Mucosa of rectum (tissue), 2 donors: Measurements from ENCODE around the gene NTF4.
"Not testable (repeated sequence)": the region's sequence is repeated elsewhere in the genome, so short reads cannot be mapped to it uniquely, and the experiment has no call there.

Experiments
- H3K27ac ChIP-seq, 2 donors: one replicate each; pipeline ENCODE4 v1.7.0; 2013; ENCODE audit warnings: inconsistent platforms in 2 of 2, low read depth in 2 of 2, low read length in 2 of 2
- H3K27me3 ChIP-seq, 2 donors: one replicate each; pipeline ENCODE4 v1.7.0; 2013; ENCODE audit warnings: low read length in 2 of 2; ENCODE audit not compliant: control insufficient read depth in 2 of 2, insufficient read depth in 2 of 2
- H3K36me3 ChIP-seq, 2 donors: one replicate each; pipeline ENCODE4 v1.7.0; 2013; ENCODE audit warnings: low read length in 2 of 2; ENCODE audit not compliant: control insufficient read depth in 2 of 2, insufficient read depth in 2 of 2
- H3K4me1 ChIP-seq, 2 donors: one replicate each; pipeline ENCODE4 v1.7.0; 2013; ENCODE audit warnings: low read length in 2 of 2, mild to moderate bottlenecking in 1 of 2; ENCODE audit not compliant: control insufficient read depth in 2 of 2, insufficient read depth in 2 of 2
- H3K4me3 ChIP-seq, 2 donors: one replicate each; pipeline ENCODE4 v1.7.0; 2013; ENCODE audit warnings: low read length in 2 of 2
- H3K9ac ChIP-seq, 2 donors: one replicate each; pipeline ENCODE4 v1.7.0; 2013; ENCODE audit warnings: low read length in 2 of 2, low read depth in 1 of 2, mild to moderate bottlenecking in 1 of 2
- H3K9me3 ChIP-seq, 2 donors: one replicate each; pipeline ENCODE4 v1.7.0; 2013; ENCODE audit warnings: low read length in 2 of 2; ENCODE audit not compliant: control insufficient read depth in 2 of 2
- donor health status: healthy.
- donor health status: Normal muscosa, but diverticular disease.

NTF4 gene

DNA sequence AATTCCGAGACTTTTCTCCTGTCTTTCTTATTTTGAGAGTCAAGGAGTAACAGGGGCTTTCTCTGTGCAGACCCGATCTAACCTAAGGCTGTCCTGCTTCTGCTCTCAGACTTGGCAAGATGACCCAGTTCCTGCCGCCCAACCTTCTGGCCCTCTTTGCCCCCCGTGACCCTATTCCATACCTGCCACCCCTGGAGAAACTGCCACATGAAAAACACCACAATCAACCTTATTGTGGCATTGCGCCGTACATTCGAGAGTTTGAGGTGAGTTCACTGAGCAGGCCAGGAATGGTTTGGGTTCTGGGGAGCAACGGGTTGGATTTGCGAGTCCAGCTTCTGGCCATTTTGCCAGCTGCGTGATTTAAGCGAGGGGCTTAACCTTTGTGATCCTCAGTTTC, 21.7 kb upstream of the NTF4 start:
- H3K9ac ChIP-seq, result peak overlapping the region; percentile 86 to 93
- H3K9me3 ChIP-seq, result no peaks in the 10 kb centered on the region
- H3K27ac ChIP-seq, result no peak overlapping the region
- peak overlapping the region; percentile 90 to 95 for H3K4me3 ChIP-seq
- H3K4me1 ChIP-seq, result peaks cover 6 to 13% of the 10 kb centered on the region in 2 donors
- H3K36me3 ChIP-seq, result peaks cover 20 to 30% of the 10 kb centered on the region in 2 donors
- no peaks in the 10 kb centered on the region for H3K27me3 ChIP-seq

GRCh38 chr19:49085868-49086232, 21.2 kb upstream of the NTF4 start:
- peak overlapping the region; percentile 74 to 89 for H3K27ac ChIP-seq
- H3K4me3 ChIP-seq, result peak overlapping the region; percentile 90 to 95
- H3K27me3 ChIP-seq, result no peaks in the 10 kb centered on the region
- no peaks in the 10 kb centered on the region for H3K9me3 ChIP-seq
- H3K4me1 ChIP-seq, result peaks cover 6 to 13% of the 10 kb centered on the region in 2 donors
- H3K36me3 ChIP-seq, result peaks cover 18 to 28% of the 10 kb centered on the region in 2 donors
- peak overlapping the region; percentile 86 to 93 for H3K9ac ChIP-seq

DNA sequence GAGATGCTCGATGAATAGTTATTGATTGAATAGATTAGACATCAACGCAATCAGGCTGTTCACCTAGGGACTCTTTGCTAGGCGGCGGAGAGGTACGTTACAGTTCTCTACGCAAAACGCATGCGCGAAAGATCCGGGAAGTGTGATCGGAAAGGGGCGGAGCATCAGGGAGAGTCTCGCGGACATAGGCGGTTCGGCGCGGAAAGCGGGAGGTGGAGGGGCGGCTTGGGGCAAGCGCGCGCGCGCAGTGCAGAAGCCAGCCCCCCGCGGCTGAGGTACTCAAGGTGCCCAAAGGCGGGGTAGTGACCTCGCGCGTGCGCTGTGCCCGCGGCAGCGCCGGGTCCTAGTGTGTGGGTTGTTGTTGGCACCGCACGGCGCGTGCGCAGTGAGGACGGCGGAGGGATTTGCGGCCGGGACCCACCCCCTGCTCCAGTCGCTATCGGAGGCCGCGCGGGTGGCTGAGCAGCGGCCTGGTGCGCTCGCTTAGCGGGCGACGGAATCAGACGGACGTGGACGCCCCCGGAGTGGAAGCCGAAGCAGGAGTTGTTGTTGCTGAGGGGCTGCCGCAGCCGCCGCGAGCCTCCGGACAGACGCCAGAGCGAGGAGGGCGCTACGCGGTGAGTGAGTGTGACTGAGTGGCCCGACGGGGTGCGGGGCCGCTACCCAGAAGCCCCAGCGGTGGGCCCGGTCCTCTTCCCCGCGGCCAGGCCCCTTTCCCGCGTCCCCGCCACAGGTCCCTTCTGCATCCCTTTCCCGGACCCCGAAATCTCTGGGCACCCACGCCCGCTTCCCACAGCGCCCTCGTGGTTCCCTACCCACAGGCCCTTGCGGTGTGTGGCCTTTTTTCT, 20.6 kb upstream of the NTF4 start, which contains the start of gene SNRNP70:
SNRNP70 (plus strand) TSS at position 432 of the 848 bp plus-strand sequence. CDS start 964 bp downstream, outside the sequence.
- H3K27me3 ChIP-seq, result no peaks in the 10 kb centered on the region
- peak within 1 kb of the TSS; percentile 86 to 93 for H3K9ac ChIP-seq
- peaks cover 12 to 22% of the 10 kb centered on the region in 2 donors for H3K36me3 ChIP-seq
- peaks cover 6 to 13% of the 10 kb centered on the region in 2 donors for H3K4me1 ChIP-seq
- peak within 1 kb of the TSS; percentile 74 to 89 for H3K27ac ChIP-seq
- peak within 1 kb of the TSS; percentile 90 to 95 for H3K4me3 ChIP-seq
- H3K9me3 ChIP-seq, result no peaks in the 10 kb centered on the region

- peak overlapping the region; percentile 44 to 86 for H3K9ac ChIP-seq
These were observed 19.8 kb upstream of the NTF4 start for GRCh38 chr19:49084206-49085019.

GRCh38 chr19:49081273-49081672, 16.7 kb upstream of the NTF4 start:
- H3K4me1 ChIP-seq, result peaks cover 1 to 4% of the 10 kb centered on the region in 2 donors
- no peak overlapping the region for H3K9ac ChIP-seq
- H3K4me3 ChIP-seq, result no peak overlapping the region
- no peaks in the 10 kb centered on the region for H3K9me3 ChIP-seq
- H3K36me3 ChIP-seq, result peaks cover 0 to under 1% of the 10 kb centered on the region in 2 donors
- H3K27ac ChIP-seq, result no peak overlapping the region
- no peaks in the 10 kb centered on the region for H3K27me3 ChIP-seq

More at GRCh38 chr19:49084206-49085019, 19.8 kb upstream of the NTF4 start:
- H3K27ac ChIP-seq, result peak overlapping the region; percentile 74 to 89
- H3K4me3 ChIP-seq, result peak overlapping the region; percentile 90 to 95
- no peaks in the 10 kb centered on the region for H3K27me3 ChIP-seq
- H3K9me3 ChIP-seq, result no peaks in the 10 kb centered on the region
- H3K4me1 ChIP-seq, result peaks cover 6 to 13% of the 10 kb centered on the region in 2 donors
- H3K36me3 ChIP-seq, result peaks cover 9 to 16% of the 10 kb centered on the region in 2 donors

DNA sequence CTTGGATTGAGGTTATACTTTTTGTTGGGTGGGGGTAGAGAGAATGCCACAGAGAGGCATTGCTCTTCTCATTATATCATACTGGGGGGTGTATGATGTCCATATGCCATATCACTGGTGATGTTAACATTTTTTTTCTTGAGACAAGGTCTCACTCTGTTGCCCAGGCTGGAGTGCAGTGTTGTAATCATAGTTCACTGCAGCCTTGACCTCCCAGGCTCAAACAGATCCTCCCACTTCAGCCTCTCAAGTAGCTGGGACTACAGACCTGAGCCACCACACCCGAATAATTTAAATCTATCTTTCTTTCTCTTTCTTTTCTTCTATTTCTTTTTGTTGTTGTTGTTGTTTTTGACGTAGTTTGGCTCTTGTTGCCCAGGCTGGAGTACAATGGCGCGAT, 15.8 kb upstream of the NTF4 start:
- H3K4me1 ChIP-seq, result no peaks in the 10 kb centered on the region
- no peak overlapping the region for H3K4me3 ChIP-seq
- no peaks in the 10 kb centered on the region for H3K36me3 ChIP-seq
- H3K9me3 ChIP-seq, result no peaks in the 10 kb centered on the region
- no peaks in the 10 kb centered on the region for H3K27me3 ChIP-seq
- H3K27ac ChIP-seq, result no peak overlapping the region
- H3K9ac ChIP-seq, result no peak overlapping the region

DNA sequence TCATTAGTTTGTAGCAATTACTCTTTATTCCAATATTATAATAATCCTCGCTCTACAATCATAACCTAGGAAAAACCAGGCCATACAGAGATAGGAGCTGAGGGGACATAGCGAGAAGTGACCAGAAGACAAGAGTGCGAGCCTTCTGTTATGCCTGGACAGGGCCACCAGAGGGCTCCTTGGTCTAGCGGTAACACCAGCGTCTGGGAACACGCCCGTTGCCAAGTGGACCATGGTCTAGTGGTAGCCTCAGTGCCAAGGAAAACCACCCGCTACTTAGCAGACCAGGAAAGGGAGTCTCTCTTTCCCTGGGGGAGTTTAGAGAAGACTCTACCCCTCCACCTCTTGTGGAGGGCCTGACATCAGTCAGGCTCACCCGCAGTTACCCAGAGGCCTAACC, 10.3 kb upstream of the NTF4 start:
- H3K9ac ChIP-seq, H3K9me3 ChIP-seq: not testable (repeated sequence)
- H3K27me3 ChIP-seq, result peaks cover 13 to 19% of the 10 kb centered on the region in 2 donors

DNA sequence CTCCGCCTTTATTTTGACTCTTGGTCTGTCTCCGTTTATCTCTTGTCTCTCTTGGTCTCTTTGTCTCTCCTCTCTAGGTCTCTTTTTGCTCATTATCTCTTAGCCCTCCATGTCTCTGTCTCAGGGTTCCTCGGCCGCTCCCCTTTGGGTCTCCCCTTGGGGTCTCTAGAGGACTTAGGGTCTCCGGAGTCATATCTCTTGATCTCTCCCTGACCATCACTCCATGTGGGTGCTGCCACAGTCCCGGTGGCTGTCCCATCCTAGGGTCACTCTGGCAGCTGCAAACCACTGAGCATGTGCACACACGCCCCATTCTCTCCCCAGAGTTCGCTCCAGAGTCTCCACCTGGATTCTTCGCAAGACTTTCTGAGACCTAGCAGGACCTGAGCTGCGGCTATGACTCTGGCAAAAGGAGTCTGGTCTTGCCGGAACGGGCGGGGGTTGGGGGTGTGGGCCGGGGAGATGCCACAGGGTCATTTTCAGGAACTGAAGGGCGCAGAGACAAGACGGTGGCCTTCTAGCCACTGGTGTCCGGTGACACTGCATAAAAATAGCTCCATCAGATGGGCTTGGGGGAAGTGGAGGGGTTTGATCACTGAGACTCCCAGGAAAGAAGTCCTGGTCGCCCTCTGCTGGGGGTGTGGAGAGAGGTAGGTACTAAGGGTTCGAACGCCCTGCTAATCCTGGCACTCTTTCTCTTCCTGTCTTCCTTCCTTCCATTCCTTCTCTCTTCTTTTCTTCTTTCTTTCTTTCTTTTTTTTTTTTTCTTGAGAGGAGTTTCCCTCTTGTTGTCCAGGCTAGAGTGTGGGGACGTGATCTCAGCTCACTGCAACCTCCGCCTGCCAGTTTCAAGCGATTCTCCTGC, 9.1 kb upstream of the NTF4 start:
- Histone ChIP-seq H3K36me3 (no peaks in the 10 kb centered on the region), H3K9ac (no peak overlapping the region), H3K27ac (no peak overlapping the region), H3K9me3 (no peaks in the 10 kb centered on the region), H3K27me3 (peaks cover 13 to 19% of the 10 kb centered on the region in 2 donors), H3K4me1 (no peaks in the 10 kb centered on the region), H3K4me3 (no peak overlapping the region)

More for the DNA sequence above, 10.3 kb upstream of the NTF4 start:
- not testable (repeated sequence) for H3K27ac ChIP-seq, H3K4me3 ChIP-seq, H3K4me1 ChIP-seq, H3K36me3 ChIP-seq

DNA sequence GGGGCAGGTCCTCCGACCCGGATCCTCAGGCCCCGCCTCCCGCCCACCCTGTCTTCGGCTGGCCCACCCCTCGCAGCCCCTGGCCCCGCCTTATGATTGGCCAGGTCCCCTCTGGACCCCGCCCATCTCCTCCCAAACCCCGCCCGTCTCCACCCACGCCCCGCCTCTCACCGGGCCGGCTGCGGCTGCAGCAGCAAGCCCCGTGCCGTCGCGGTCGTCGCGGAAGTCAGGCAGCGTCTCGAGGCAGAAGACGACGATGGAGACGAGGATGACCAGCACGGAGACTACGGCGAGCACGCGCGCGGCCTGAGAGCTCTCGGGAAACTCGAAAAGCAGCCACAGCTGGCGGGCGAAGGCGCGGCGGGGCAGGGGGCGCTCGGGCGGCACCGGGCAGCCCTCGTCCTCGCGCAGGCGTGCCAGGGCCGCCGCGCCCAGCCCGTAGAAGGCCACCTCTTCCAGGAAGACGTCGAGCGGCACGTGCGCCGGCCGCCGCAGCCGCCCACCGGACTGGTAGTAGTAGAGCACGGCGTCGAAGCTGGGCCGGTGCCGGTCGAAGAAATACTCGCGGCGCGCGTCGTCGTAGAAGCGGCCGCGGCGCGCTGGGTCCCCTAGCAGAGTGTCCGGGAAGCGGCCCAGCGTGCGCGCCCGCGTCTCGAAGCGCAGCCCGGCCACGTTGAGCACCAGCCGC, 7.4 kb upstream of the NTF4 start:
- Histone ChIP-seq H3K27me3 (peaks cover 24 to 25% of the 10 kb centered on the region in 2 donors), H3K4me1 (no peaks in the 10 kb centered on the region), H3K36me3 (no peaks in the 10 kb centered on the region), H3K27ac (no peak overlapping the region), H3K4me3 (no peak overlapping the region), H3K9me3 (no peaks in the 10 kb centered on the region), H3K9ac (no peak overlapping the region)
